Endothelial cell of umbilical vein (primary cell): ENCODE measurements around the gene NDUFA13. TPM values are rescaled to one million over a fixed set of nuclear protein-coding genes. Genes with fewer than 3 reads are reported as not detected.

Source experiments
- BruUV-seq: library from RNA; stranded (reverse); fragments of 400-500 nt; replicated peaks from 2 replicates; lab custom pipeline; 2021; lab: Mats Ljungman, UMichigan
- CTCF ChIA-PET: fragments of 300-600, 350-600 bp; sonication (Branson Sonifier 250); formaldehyde crosslinking; loops from one replicate; lab custom pipeline; 2021; ENCODE audit warnings: antibody characterized with exemption, inconsistent platforms; lab: Charles Lee
- POLR2A ChIA-PET: fragments of 300-600, 350-600 bp; sonication (Branson Sonifier 250); formaldehyde crosslinking; loops from one replicate; lab custom pipeline; 2021; ENCODE audit warnings: antibody characterized with exemption, inconsistent platforms; lab: Charles Lee
- DNase-seq: peaks from one replicate; pipeline ENCODE4 v3.0.0-alpha.2; 2011; ENCODE audit warnings: low read depth, low spot score
- FAIRE-seq: peaks from 2 replicates; lab custom pipeline; 2011; peaks lifted over from hg19 to GRCh38; lab: Jason Lieb, UNC
- H2AFZ ChIP-seq: 2 replicates; pipeline ENCODE4 v1.6.0; 2012; ENCODE audit warnings: low read depth, low read length, control low read depth, inconsistent platforms
- H3K27ac ChIP-seq: 2 replicates; pipeline ENCODE4 v1.5.1; 2011; ENCODE audit warnings: low read depth, mild to moderate bottlenecking, control low read depth, low read length, moderate library complexity; ENCODE audit not compliant: insufficient read depth
- H3K27me3 ChIP-seq, 2 experiments: 2 replicates each; pipeline versions ENCODE4 v1.6.0 to v1.6.1; 2011; ENCODE audit warnings: low read length in 2 of 2, mixed read lengths in 1 of 2; ENCODE audit not compliant: control insufficient read depth in 2 of 2, insufficient read depth in 2 of 2
- H3K36me3 ChIP-seq, 2 experiments: 2 replicates in 1 of 2; 3 replicates in 1 of 2; pipeline ENCODE4 v1.5.1; 2011; ENCODE audit warnings: low read length in 2 of 2, mild to moderate bottlenecking in 1 of 2, moderate library complexity in 1 of 2; ENCODE audit not compliant: control insufficient read depth in 2 of 2, insufficient read depth in 2 of 2; ENCODE audit errors: extremely low read depth in 1 of 2
- H3K4me1 ChIP-seq: 3 replicates; pipeline ENCODE4 v1.5.1; 2011; ENCODE audit warnings: mild to moderate bottlenecking, low read length; ENCODE audit not compliant: control insufficient read depth, insufficient read depth; ENCODE audit errors: extremely low read depth
- H3K4me2 ChIP-seq: 2 replicates; pipeline ENCODE4 v1.6.1; 2011; ENCODE audit warnings: low read length, control low read depth, mixed read lengths; ENCODE audit not compliant: insufficient read depth
- H3K4me3 ChIP-seq, 3 experiments: fragments of 200-600 bp in 1 of 3; sonication (generic), shearing (Covaris generic) in 1 of 3; replicated peaks in 1 of 3; 2 replicates each; pipeline ENCODE4 v1.5.1; 2011 to 2016; ENCODE audit warnings: control low read depth in 3 of 3, low read length in 3 of 3, mild to moderate bottlenecking in 2 of 3, inconsistent platforms in 1 of 3, low read depth in 1 of 3, moderate library complexity in 1 of 3; ENCODE audit not compliant: insufficient read depth in 1 of 3
- H3K79me2 ChIP-seq: 2 replicates; pipeline ENCODE4 v1.6.0; 2012; ENCODE audit warnings: low read length, inconsistent platforms; ENCODE audit not compliant: control insufficient read depth, insufficient read depth
- H3K9ac ChIP-seq: replicated peaks from 2 replicates; pipeline ENCODE3; 2011; ENCODE audit warnings: low read length, control low read depth; ENCODE audit not compliant: insufficient read depth; ENCODE audit errors: extremely low read depth
- H3K9me1 ChIP-seq: replicated peaks from 3 replicates; pipeline ENCODE4 v1.6.0; 2011; ENCODE audit warnings: mild to moderate bottlenecking, low read length; ENCODE audit not compliant: control insufficient read depth, insufficient read depth; ENCODE audit errors: extremely low read depth
- H3K9me3 ChIP-seq: replicated peaks from 2 replicates; pipeline ENCODE4 v1.5.1; 2012; ENCODE audit warnings: low read length, inconsistent platforms; ENCODE audit not compliant: control insufficient read depth, insufficient read depth
- H4K20me1 ChIP-seq: replicated peaks from 2 replicates; pipeline ENCODE3; 2011; ENCODE audit warnings: mild to moderate bottlenecking, low read length; ENCODE audit not compliant: control insufficient read depth, insufficient read depth; ENCODE audit errors: extremely low read depth
- CTCF ChIP-seq, 2 donors: IDR thresholded peaks; 1 replicate in 1 of 2; 2 replicates in 1 of 2; pipeline ENCODE4 v1.5.1; 2011; ENCODE audit warnings: low read length in 2 of 2, mild to moderate bottlenecking in 2 of 2, moderate library complexity in 2 of 2, control low read depth in 1 of 2, inconsistent platforms in 1 of 2, low read depth in 1 of 2; ENCODE audit not compliant: insufficient read depth in 1 of 2; ENCODE audit errors: extremely low read depth in 1 of 2
- EZH2 ChIP-seq: IDR thresholded peaks from 2 replicates; pipeline ENCODE4 v1.6.1; 2012; ENCODE audit warnings: borderline replicate concordance, low read depth, mild to moderate bottlenecking, moderate library complexity, low read length, inconsistent platforms; ENCODE audit not compliant: severe bottlenecking
- FOS ChIP-seq: IDR thresholded peaks from 2 replicates; pipeline ENCODE4 v1.6.1; 2011; ENCODE audit warnings: mild to moderate bottlenecking, low read length, moderate library complexity, borderline replicate concordance; ENCODE audit not compliant: insufficient read depth
- GATA2 ChIP-seq: IDR thresholded peaks from 2 replicates; pipeline ENCODE4 v1.7.0; 2011; ENCODE audit warnings: low read depth, mild to moderate bottlenecking, moderate library complexity, mixed read lengths, low read length; ENCODE audit not compliant: insufficient read length, insufficient read depth
- JUN ChIP-seq: IDR thresholded peaks from 2 replicates; pipeline ENCODE4 v1.6.1; 2011; ENCODE audit warnings: borderline replicate concordance, low read depth; ENCODE audit not compliant: insufficient read length, insufficient read depth
- MYC ChIP-seq: IDR thresholded peaks from one replicate; pipeline ENCODE4 v1.6.1; 2011; ENCODE audit warnings: mild to moderate bottlenecking, low read depth, low read length
- POLR2A ChIP-seq: IDR thresholded peaks from 2 replicates; pipeline ENCODE4 v1.6.1; 2012; ENCODE audit warnings: low read depth, mild to moderate bottlenecking, control low read depth, low read length
- POLR2AphosphoS5 ChIP-seq: IDR thresholded peaks from 2 replicates; pipeline ENCODE4 v1.6.1; 2012; ENCODE audit warnings: low read depth, mild to moderate bottlenecking, control low read depth, low read length, moderate library complexity; ENCODE audit not compliant: insufficient read depth
- dilution Hi-C: fragments of 300-500 bp; cut with MboI; formaldehyde crosslinking; loops from one replicate; pipeline ENCODE4 v1.15.0; 2019; ENCODE audit warnings: low sequenced_read_pairs; ENCODE audit not compliant: extremely low pct_ligation_motif_present
- intact Hi-C: fragments of 100-400 bp; cut with micrococcal nuclease; formaldehyde crosslinking; loops from one replicate; pipeline ENCODE4 v1.10.0; 2022
- polyA plus RNA-seq, 4 experiments: library from polyadenylated mRNA; depleted of rRNA in 3 of 4; stranded (reverse) in 3 of 4; unstranded in 1 of 4; fragments of >200 nt; gene quantifications; 2 replicates each; pipeline versions ENCODE4 v1.2.1 to v1.2.3, GENCODE V29; 2011 to 2012; ENCODE audit warnings: missing spikeins in 1 of 4
- total RNA-seq: library from RNA; stranded (reverse); gene quantifications from 2 replicates; pipeline ENCODE4 v1.2.3, GENCODE V29; 2021
- TF ChIP-seq, protein P1 (sequence below): IDR thresholded peaks from 2 replicates; pipeline ENCODE4 v1.6.1; 2011; ENCODE audit not compliant: insufficient read depth, insufficient read length

Gene NDUFA13
- total and polyA plus RNA-seq, 2 donors (not counting 3 experiments of a cell fraction or from before 2014, with no cell fraction given): 246 to 799 TPM

GRCh38 chr19:19541616-19542015, 25.6 kb downstream of the NDUFA13 start:
- Histone ChIP-seq H3K4me2 (no peak overlapping the region), H3K27me3 (peaks cover 25 to 29% of the 10 kb centered on the region in 2 experiments), H3K9ac (no peak overlapping the region), H3K79me2 (no peaks in the 10 kb centered on the region), H3K27ac (no peak overlapping the region), H4K20me1 (no peaks in the 10 kb centered on the region), H3K4me3 (no peak overlapping the region), H3K36me3 (no peaks in the 10 kb centered on the region), H3K9me1 (no peaks in the 10 kb centered on the region), H3K9me3 (no peaks in the 10 kb centered on the region), H2AFZ (no peak overlapping the region), H3K4me1 (no peaks in the 10 kb centered on the region)
- intact Hi-C loops: loop anchor here (1.0 kb wide), 1 partner anchor 25 kb away; the partner anchor contains the start of gene NDUFA13
- FAIRE-seq: no peak
- CTCF ChIA-PET: interaction anchor here (0.6 to 1.6 kb wide), 3 partner anchors 10 to 11 kb away, joined by 4 to 8 read pairs (median 4); no protein-coding TSS in a partner anchor
- dilution Hi-C loops: no loop called here
- BruUV-seq: no TSS peak
- DNase-seq: no peak
- POLR2A ChIA-PET: no interaction called here
- TF ChIP-seq POLR2A: no peak
- TF ChIP-seq FOS: no peak
- TF ChIP-seq POLR2AphosphoS5: no peak
- no peak for TF ChIP-seq JUN
- TF ChIP-seq CTCF (IDR thresholded peaks at IDR 0.05; ENCODE audit: extremely low read depth in 1 of 2, insufficient read depth in 1 of 2, low read depth in 1 of 2, low read length in 2 of 2): no peak
- no peak for TF ChIP-seq EZH2
- TF ChIP-seq GATA2: no peak
- TF ChIP-seq, protein P1, sequence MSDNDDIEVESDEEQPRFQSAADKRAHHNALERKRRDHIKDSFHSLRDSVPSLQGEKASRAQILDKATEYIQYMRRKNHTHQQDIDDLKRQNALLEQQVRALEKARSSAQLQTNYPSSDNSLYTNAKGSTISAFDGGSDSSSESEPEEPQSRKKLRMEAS: no peak
- TF ChIP-seq MYC: no peak
